IMR-90 (cell line): ENCODE measurements around the gene POU2AF1. TPM values are rescaled to one million over a fixed set of nuclear protein-coding genes. Genes with fewer than 3 reads are reported as not detected.

Source experiments
- ATAC-seq: fragments of 200-7000 bp; cut with Tn5 transposase; 2 replicates; pipeline ENCODE4 v1.9.1; 2020; ENCODE audit warnings: low read depth, mild to moderate bottlenecking, moderate library complexity
- BruUV-seq: library from RNA; stranded (reverse); fragments of 400-500 nt; replicated peaks from 2 replicates; lab custom pipeline; 2021; lab: Mats Ljungman, UMichigan
- CTCF ChIA-PET: fragments of 300-600 bp; formaldehyde crosslinking; extraction: SDS; loops from one replicate; lab custom pipeline; 2021; ENCODE audit warnings: antibody characterized with exemption; lab: Yijun Ruan, JAX
- POLR2A ChIA-PET: fragments of 300-600 bp; sonication (Branson Sonifier 250); formaldehyde crosslinking; loops from one replicate; lab custom pipeline; 2022; ENCODE audit warnings: antibody characterized with exemption; ENCODE audit not compliant: unreplicated experiment; lab: Charles Lee
- DNase-seq: peaks from one replicate; pipeline ENCODE4 v3.0.0; 2013
- H2AFZ ChIP-seq: replicated peaks from 2 replicates; pipeline ENCODE3; 2013; ENCODE audit warnings: low read length, mild to moderate bottlenecking; ENCODE audit not compliant: poor library complexity
- H2AK5ac ChIP-seq: 2 replicates; pipeline ENCODE4 v1.6.1; 2013; ENCODE audit warnings: low read depth, low read length, inconsistent platforms
- H2AK9ac ChIP-seq: replicated peaks from 2 replicates; pipeline ENCODE3; 2013; ENCODE audit warnings: mild to moderate bottlenecking, low read depth, low read length, moderate library complexity; ENCODE audit not compliant: poor library complexity
- H2BK120ac ChIP-seq: 2 replicates; pipeline ENCODE4 v1.6.1; 2013; ENCODE audit warnings: low read depth, low read length, inconsistent platforms
- H2BK15ac ChIP-seq: 3 replicates; pipeline ENCODE4 v1.6.1; 2013; ENCODE audit warnings: low read depth, low read length, inconsistent platforms
- H2BK20ac ChIP-seq: 2 replicates; pipeline ENCODE4 v1.6.1; 2013; ENCODE audit warnings: low read depth, mild to moderate bottlenecking, inconsistent platforms, low read length, moderate library complexity
- H2BK5ac ChIP-seq: 2 replicates; pipeline ENCODE4 v1.6.1; 2013; ENCODE audit warnings: mild to moderate bottlenecking, low read depth, low read length, inconsistent platforms; ENCODE audit not compliant: poor library complexity, severe bottlenecking
- H3K14ac ChIP-seq: replicated peaks from 2 replicates; pipeline ENCODE4 v1.6.1; 2013; ENCODE audit warnings: low read depth, low read length, inconsistent platforms
- H3K18ac ChIP-seq: 2 replicates; pipeline ENCODE4 v1.6.1; 2013; ENCODE audit warnings: low read depth, low read length, control low read depth
- H3K23ac ChIP-seq: 2 replicates; pipeline ENCODE4 v1.6.1; 2013; ENCODE audit warnings: low read depth, low read length, inconsistent platforms
- H3K27ac ChIP-seq: 2 replicates; pipeline ENCODE4 v1.5.1; 2013; ENCODE audit warnings: mild to moderate bottlenecking, control low read depth, low read length; ENCODE audit not compliant: insufficient read depth
- H3K27me3 ChIP-seq: 2 replicates; pipeline ENCODE4 v1.6.1; 2013; ENCODE audit warnings: low read length; ENCODE audit not compliant: control insufficient read depth, insufficient read depth
- H3K36me3 ChIP-seq: 2 replicates; pipeline ENCODE4 v1.6.1; 2013; ENCODE audit warnings: low read length, mixed read lengths; ENCODE audit not compliant: control insufficient read depth, insufficient read depth
- H3K4ac ChIP-seq: 2 replicates; pipeline ENCODE4 v1.6.1; 2013; ENCODE audit warnings: low read depth, low read length, inconsistent platforms
- H3K4me1 ChIP-seq: 2 replicates; pipeline ENCODE4 v1.6.1; 2013; ENCODE audit warnings: low read length, mixed read lengths; ENCODE audit not compliant: control insufficient read depth, insufficient read depth
- H3K4me2 ChIP-seq: 2 replicates; pipeline ENCODE4 v1.6.1; 2013; ENCODE audit warnings: low read depth, mild to moderate bottlenecking, control low read depth, low read length, moderate library complexity
- H3K4me3 ChIP-seq: 2 replicates; pipeline ENCODE4 v1.5.1; 2013; ENCODE audit warnings: low read depth, mild to moderate bottlenecking, control low read depth, low read length, moderate library complexity; ENCODE audit not compliant: insufficient read depth
- H3K56ac ChIP-seq: 2 replicates; pipeline ENCODE4 v1.6.1; 2013; ENCODE audit warnings: low read length, inconsistent platforms; ENCODE audit not compliant: insufficient read depth; ENCODE audit errors: extremely low read depth
- H3K79me1 ChIP-seq, 2 experiments: 2 replicates each; pipeline ENCODE4 v1.6.1; 2013; ENCODE audit warnings: low read length in 2 of 2, inconsistent platforms in 1 of 2, low read depth in 1 of 2
- H3K9ac ChIP-seq: 2 replicates; pipeline ENCODE4 v1.6.1; 2013; ENCODE audit warnings: low read depth, low read length, control low read depth
- H3K9me1 ChIP-seq: 2 replicates; pipeline ENCODE4 v1.6.1; 2013; ENCODE audit warnings: low read length, inconsistent platforms; ENCODE audit not compliant: insufficient read depth
- H3K9me3 ChIP-seq: 2 replicates; pipeline ENCODE4 v1.6.1; 2013; ENCODE audit warnings: low read length; ENCODE audit not compliant: control insufficient read depth, insufficient read depth
- H4K20me1 ChIP-seq: 2 replicates; pipeline ENCODE4 v1.6.1; 2013; ENCODE audit warnings: low read length, inconsistent platforms; ENCODE audit not compliant: insufficient read depth
- H4K5ac ChIP-seq: 2 replicates; pipeline ENCODE4 v1.6.1; 2013; ENCODE audit warnings: mild to moderate bottlenecking, low read depth, low read length, control low read depth
- H4K8ac ChIP-seq, 2 experiments: 2 replicates each; pipeline ENCODE4 v1.6.1; 2013; ENCODE audit warnings: low read depth in 2 of 2, low read length in 2 of 2, control low read depth in 1 of 2, inconsistent platforms in 1 of 2
- H4K91ac ChIP-seq: 2 replicates; pipeline ENCODE4 v1.6.1; 2013; ENCODE audit warnings: low read depth, low read length, inconsistent platforms; ENCODE audit not compliant: insufficient read depth
- CHD1 ChIP-seq: IDR thresholded peaks from 2 replicates; pipeline ENCODE4 v1.6.1; 2012; ENCODE audit warnings: low read depth, low read length, improper control_type of control experiment
- CTCF ChIP-seq: conservative IDR thresholded peaks from 2 replicates; pipeline ENCODE4 v1.5.1; 2012; ENCODE audit warnings: mild to moderate bottlenecking, low read depth, low read length, improper control_type of control experiment
- ELK1 ChIP-seq: fragments of 150-350 bp; IDR thresholded peaks from 2 replicates; pipeline ENCODE4 v1.6.1; 2016; ENCODE audit warnings: low read depth, mild to moderate bottlenecking, low read length, moderate library complexity, borderline replicate concordance
- MAFK ChIP-seq: IDR thresholded peaks from 2 replicates; pipeline ENCODE4 v1.6.1; 2012; ENCODE audit warnings: low read depth, low read length, improper control_type of control experiment
- MAZ ChIP-seq: IDR thresholded peaks from 2 replicates; pipeline ENCODE4 v1.6.1; 2012; ENCODE audit warnings: low read depth, mild to moderate bottlenecking, low read length, improper control_type of control experiment, moderate library complexity, borderline replicate concordance
- MXI1 ChIP-seq: IDR thresholded peaks from 2 replicates; pipeline ENCODE4 v1.6.1; 2012; ENCODE audit warnings: low read depth, mild to moderate bottlenecking, low read length, moderate library complexity, borderline replicate concordance
- RAD21 ChIP-seq: IDR thresholded peaks from 2 replicates; pipeline ENCODE4 v1.6.1; 2012; ENCODE audit warnings: low read length, improper control_type of control experiment
- RCOR1 ChIP-seq: IDR thresholded peaks from 2 replicates; pipeline ENCODE4 v1.6.1; 2012; ENCODE audit warnings: mild to moderate bottlenecking, low read length, improper control_type of control experiment; ENCODE audit not compliant: insufficient replicate concordance
- SMC3 ChIP-seq: fragments of 150-350 bp; IDR thresholded peaks from 2 replicates; pipeline ENCODE4 v1.6.1; 2016; ENCODE audit warnings: low read depth, mild to moderate bottlenecking, antibody characterized with exemption, low read length, moderate library complexity
- WGBS, 2 experiments: methylation state at CpG; one replicate each; pipeline versions ENCODE4 v1.1.5 to v1.1.7; 2013; ENCODE audit warnings: missing lambda C conversion rate in 2 of 2; ENCODE audit not compliant: insufficient read length in 1 of 2; ENCODE audit errors: extremely low coverage in 2 of 2; 5-methylcytosine and 5-hydroxymethylcytosine counted together
- dilution Hi-C: fragments of 300-500 bp; cut with HindIII; formaldehyde crosslinking; loops from one replicate; pipeline ENCODE4 v1.14.3; 2018; ENCODE audit warnings: low sequenced_read_pairs; ENCODE audit not compliant: unreplicated experiment
- in situ Hi-C: fragments of 300-500 bp; cut with MboI; formaldehyde crosslinking; loops from 3 replicates; pipeline ENCODE4 v1.14.3; 2019; ENCODE audit warnings: low sequenced_read_pairs, inconsistent platforms, mixed read lengths
- intact Hi-C: fragments of 100-400 bp; cut with micrococcal nuclease; formaldehyde crosslinking; loops from 2 replicates; pipeline ENCODE4 v1.10.0; 2022
- polyA plus RNA-seq, 3 experiments: library from polyadenylated mRNA; depleted of rRNA; stranded (reverse); fragments of >200 nt; gene quantifications; 2 replicates each; pipeline ENCODE4 v1.2.3, GENCODE V29; 2012; ENCODE audit warnings: low replicate concordance in 1 of 3
- total RNA-seq: library from RNA; depleted of rRNA; stranded (reverse); fragments of >200 nt; gene quantifications from 2 replicates; pipeline ENCODE4 v1.2.3, GENCODE V29; 2012

Gene POU2AF1
- total and polyA plus RNA-seq, 2 of the 4 experiments (the other 2 are of a cell fraction): not detected

DNA sequence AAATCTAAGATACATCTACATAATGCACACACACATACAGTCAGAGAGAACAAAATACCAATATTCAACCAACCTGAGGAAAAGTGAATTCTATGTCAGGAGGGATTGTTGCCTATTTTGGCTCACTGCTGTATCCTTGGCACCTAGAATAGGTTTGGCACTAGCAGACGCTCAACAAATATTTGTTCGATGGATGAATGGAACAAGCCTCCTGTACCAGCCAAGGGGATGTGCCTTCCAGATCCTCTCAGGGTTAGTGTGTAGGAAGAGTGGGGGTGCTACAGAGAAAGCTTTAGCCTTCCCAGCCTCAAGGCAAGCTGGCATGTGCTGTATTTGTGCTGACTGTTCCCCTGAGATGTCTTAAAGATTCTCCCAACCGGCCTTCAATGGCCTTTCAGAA, 23.3 kb upstream of the POU2AF1 start:
- Histone ChIP-seq H4K5ac (no peak overlapping the region), H2BK5ac (no peak overlapping the region), H4K20me1 (no peaks in the 10 kb centered on the region), H3K14ac (no peak overlapping the region), H2BK15ac (no peak overlapping the region), H3K4ac (no peak overlapping the region), H4K91ac (no peak overlapping the region), H2AK5ac (no peak overlapping the region), H3K9ac (no peak overlapping the region), H3K18ac (no peak overlapping the region), H3K27me3 (peaks cover 31% of the 10 kb centered on the region), H3K9me3 (no peaks in the 10 kb centered on the region), H3K79me1 (no peaks in the 10 kb centered on the region), H4K8ac (no peak overlapping the region), H2AK9ac (no peak overlapping the region), H3K56ac (no peak overlapping the region), H3K36me3 (no peaks in the 10 kb centered on the region), H2BK120ac (no peak overlapping the region), H3K27ac (no peak overlapping the region), H3K4me2 (no peak overlapping the region), H2BK20ac (no peak overlapping the region), H3K4me1 (no peaks in the 10 kb centered on the region), H3K23ac (no peak overlapping the region), H3K4me3 (no peak overlapping the region), H3K9me1 (no peaks in the 10 kb centered on the region), H2AFZ (no peak overlapping the region)
- CTCF ChIA-PET: no interaction called here
- WGBS, 2 experiments: no CpG with 5 or more reads among the region's 3 CpGs
- ATAC-seq (no peak), DNase-seq (no peak)
- POLR2A ChIA-PET: no interaction called here
- dilution Hi-C loops: no loop called here
- TF ChIP-seq MAZ (no peak), RCOR1 (no peak), MXI1 (no peak), RAD21 (no peak), SMC3 (no peak), CTCF (no peak), MAFK (no peak), CHD1 (no peak), ELK1 (no peak)
- in situ Hi-C loops: no loop called here
- BruUV-seq: no TSS peak
- intact Hi-C loops: no loop called here
